Measurements from ENCODE around the gene LDB2. TPM values are rescaled to one million over a fixed set of nuclear protein-coding genes. Genes with fewer than 3 reads are reported as not detected.

LDB2 gene
- total and polyA plus RNA-seq, 2 of the 8 experiments (the other 6 are each of a cell fraction or from before 2014, with no cell fraction given): 57.0 to 140 TPM

DNA sequence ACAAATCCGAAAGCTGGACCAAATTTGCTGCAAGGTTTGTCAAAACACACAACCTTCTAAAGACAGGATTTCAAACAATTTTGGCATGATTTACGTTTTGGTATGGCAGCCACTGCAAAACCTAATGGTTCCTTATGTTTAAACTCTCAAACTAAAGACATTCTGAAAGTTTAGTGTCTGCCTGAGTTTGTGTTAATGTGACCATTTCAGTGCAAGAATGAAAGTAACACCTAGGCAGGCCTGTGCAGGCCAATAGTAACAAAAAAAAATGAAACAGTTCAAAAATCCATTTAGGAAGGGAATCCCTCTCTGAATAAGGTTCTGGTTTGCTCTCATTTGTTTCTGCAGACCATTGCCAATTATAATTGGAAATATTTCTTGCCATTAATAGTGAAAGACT is 1.9 kb upstream of the LDB2 start:
- no peak overlapping the region for H4K91ac ChIP-seq (replicated peaks; ENCODE audit: insufficient read length, low read length)
- H3K9ac ChIP-seq (replicated peaks in 1 of 4; ENCODE audit: extremely low read depth in 1 of 4, low read depth in 3 of 4, low read length in 3 of 4): no peak overlapping the region
- no peaks in the 10 kb centered on the region for H3K79me1 ChIP-seq (ENCODE audit: low read depth, low read length)
- H3K4me2 ChIP-seq (ENCODE audit: insufficient read depth in 1 of 2, low read depth in 2 of 2, low read length in 2 of 2): peak overlapping the region; percentile 21 to 42; a peak in 2 of 4 replicates
- no peak for DNase-seq (ENCODE audit: low read depth in 1 of 2, low spot score in 2 of 2)
- no peaks in the 10 kb centered on the region for H3K27me3 ChIP-seq (replicated peaks in 1 of 4; ENCODE audit: control insufficient read depth in 3 of 4, extremely low read depth in 1 of 4, insufficient read depth in 3 of 4, low read length in 3 of 4)
- no peak overlapping the region for H3K4ac ChIP-seq (replicated peaks; ENCODE audit: insufficient read length, low read depth, low read length)
- H2BK20ac ChIP-seq (ENCODE audit: low read length): no peak overlapping the region
- no peak overlapping the region for H2BK12ac ChIP-seq (ENCODE audit: low read depth, low read length)
- no peak overlapping the region for H2BK15ac ChIP-seq (ENCODE audit: low read length)
- H4K20me1 ChIP-seq (replicated peaks in 1 of 2; ENCODE audit: control insufficient read depth in 1 of 2, insufficient read depth in 2 of 2, low read length in 2 of 2): no peaks in the 10 kb centered on the region
- ChIA-PET POLR2A (ENCODE audit: partially characterized antibody) (interaction anchor here (0.6 kb wide), 1 partner anchor 29 kb away, joined by 3 read pairs; no protein-coding TSS in a partner anchor), CTCF (ENCODE audit: partially characterized antibody) (interaction anchor here (6.3 kb wide), 1 partner anchor 15 kb away, joined by 35 read pairs; no protein-coding TSS in a partner anchor)
- H3K23me2 ChIP-seq (ENCODE audit: low read depth, low read length): peaks cover 8% of the 10 kb centered on the region; the same call in 1 of the 2 replicates
- no peak overlapping the region for H3K56ac ChIP-seq (replicated peaks; ENCODE audit: insufficient read length, low read depth, low read length)
- H2BK120ac ChIP-seq (replicated peaks; ENCODE audit: low read depth, low read length): no peak overlapping the region
- H2BK5ac ChIP-seq (ENCODE audit: low read depth, low read length): no peak overlapping the region
- FAIRE-seq: no peak
- TF ChIP-seq FOSL1 (IDR thresholded peaks at IDR 0.05; ENCODE audit: insufficient read depth, low read depth, low read length) (no peak), RFX5 (IDR thresholded peaks at IDR 0.05; ENCODE audit: borderline replicate concordance, low read depth, low read length) (no peak), CBX5 (IDR thresholded peaks at IDR 0.05; ENCODE audit: low read depth, low read length) (no peak), PHF8 (conservative IDR thresholded peaks at IDR 0.05; ENCODE audit: low read depth, low read length) (no peak)
- H3K27ac ChIP-seq (ENCODE audit: low read depth, low read length): no peak overlapping the region
- peak overlapping the region in 1 of 4 experiments; percentile 49; a peak in 1 of 8 replicates for H3K4me3 ChIP-seq (ENCODE audit: extremely low read depth in 1 of 4, insufficient read depth in 2 of 4, low read depth in 3 of 4, low read length in 4 of 4)
- no peaks in the 10 kb centered on the region for H3K9me3 ChIP-seq (ENCODE audit: insufficient read depth in 2 of 2, low read depth in 1 of 2, low read length in 1 of 2)
- H4K8ac ChIP-seq (ENCODE audit: extremely low read depth, insufficient read depth, low read length): no peak overlapping the region
- no peak overlapping the region for H3K18ac ChIP-seq (ENCODE audit: extremely low read depth, low read length)
- H4K5ac ChIP-seq (ENCODE audit: insufficient read length, low read depth, low read length): no peak overlapping the region
- no peak overlapping the region for H2AK5ac ChIP-seq (ENCODE audit: low read depth, low read length)
- peaks cover 0 to 16% (median 11%) of the 10 kb centered on the region in 4 experiments; a peak in 4 of 7 replicates for H3K4me1 ChIP-seq (replicated peaks in 1 of 4; ENCODE audit: control insufficient read depth in 3 of 4, insufficient read depth in 4 of 4, low read length in 3 of 4)
- H3K23ac ChIP-seq (ENCODE audit: insufficient read length): no peak overlapping the region
- no peaks in the 10 kb centered on the region for H3K36me3 ChIP-seq (ENCODE audit: control insufficient read depth in 2 of 4, insufficient read depth in 4 of 4, low read length in 3 of 4)
- peaks cover 0 to 24% of the 10 kb centered on the region in 2 experiments; a peak in 3 of 4 replicates for H3K79me2 ChIP-seq (ENCODE audit: control insufficient read depth in 1 of 2, insufficient read depth in 2 of 2, low read length in 2 of 2)
- 0 out of 2 replicates have a peak overlapping the region, but pooled peaks have one; percentile 60 for H2AFZ ChIP-seq (ENCODE audit: low read length)
- 19% methylated on average over 2 of the region's 2 CpGs; no CpG with 5 or more reads in 1 of the 2 experiments for WGBS, 2 experiments (ENCODE audit: extremely low coverage in 1 of 2, insufficient coverage in 1 of 2, insufficient read length in 1 of 2, insufficient replicate concordance in 2 of 2, low coverage in 1 of 2, low lambda C conversion rate in 2 of 2, missing lambda C conversion rate in 1 of 2)
- H3K14ac ChIP-seq (ENCODE audit: insufficient read length): no peak overlapping the region

Measured in H1 (cell line).